ENCODE results near the gene MACROD2.

MACROD2 gene

DNA sequence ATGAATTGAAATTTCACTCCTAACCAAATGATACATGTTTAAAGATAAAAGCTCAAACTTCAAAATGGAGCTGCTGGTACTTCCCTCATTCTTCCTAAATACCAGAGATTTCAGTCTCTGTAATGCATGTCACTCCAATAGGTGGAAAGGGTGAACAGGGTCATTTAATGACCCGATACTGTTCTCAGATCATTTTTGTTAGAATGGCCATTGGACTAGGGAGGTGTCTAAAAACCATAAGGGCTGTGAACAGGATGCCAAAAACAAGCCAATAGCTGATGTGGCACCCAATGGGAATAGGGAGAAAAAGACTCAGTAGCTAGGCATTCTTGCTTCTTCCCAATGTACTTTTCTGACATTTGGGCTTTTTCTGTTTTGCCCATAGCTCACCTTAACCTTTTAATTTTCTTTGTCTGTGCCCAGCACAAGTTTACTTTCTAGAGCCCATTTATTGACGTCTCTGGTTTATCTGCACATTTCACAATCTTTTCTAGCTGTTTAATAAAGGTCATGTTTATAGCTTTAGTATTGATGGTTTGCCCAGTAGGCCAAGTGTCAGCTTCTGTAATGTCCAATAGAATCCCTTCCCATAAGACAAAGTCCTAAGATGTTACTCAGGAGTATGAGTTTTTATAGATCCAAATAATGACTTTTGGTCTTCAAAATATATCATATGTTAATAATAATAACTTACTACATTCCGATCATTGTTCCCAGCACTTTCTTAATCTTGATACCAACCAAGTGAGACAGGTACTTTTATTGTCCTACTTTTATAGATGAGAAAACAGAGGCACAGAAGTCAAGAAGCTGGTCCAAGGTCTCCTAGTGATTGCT lies 366.4 kb downstream of the MACROD2 start:
- no peak for DNase-seq (ENCODE audit: low read depth, low spot score)
- H3K4me3 ChIP-seq (ENCODE audit: low read length): no peak overlapping the region

DNA sequence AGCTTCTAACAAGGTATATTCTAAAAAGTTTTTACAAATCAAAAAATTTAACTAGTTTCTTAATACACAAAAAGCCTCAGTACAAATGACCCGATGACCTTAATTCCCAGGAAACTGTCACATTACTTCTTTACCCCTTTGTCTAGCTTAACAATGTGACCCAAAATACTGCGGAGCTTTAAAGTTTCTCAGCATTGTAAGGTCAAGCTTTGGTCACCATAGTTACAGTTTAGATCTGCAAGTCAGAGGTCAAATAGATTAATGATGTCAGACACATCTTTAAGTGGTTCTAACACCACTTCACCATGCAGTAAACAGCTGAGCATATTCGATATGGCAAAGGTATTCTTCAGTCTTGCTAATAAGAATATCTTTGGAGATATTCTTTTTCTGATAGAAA lies 378.9 kb downstream of the MACROD2 start:
- no peak overlapping the region for H3K4me3 ChIP-seq (ENCODE audit: low read length)
- no peak for DNase-seq (ENCODE audit: low read depth, low spot score)

DNA sequence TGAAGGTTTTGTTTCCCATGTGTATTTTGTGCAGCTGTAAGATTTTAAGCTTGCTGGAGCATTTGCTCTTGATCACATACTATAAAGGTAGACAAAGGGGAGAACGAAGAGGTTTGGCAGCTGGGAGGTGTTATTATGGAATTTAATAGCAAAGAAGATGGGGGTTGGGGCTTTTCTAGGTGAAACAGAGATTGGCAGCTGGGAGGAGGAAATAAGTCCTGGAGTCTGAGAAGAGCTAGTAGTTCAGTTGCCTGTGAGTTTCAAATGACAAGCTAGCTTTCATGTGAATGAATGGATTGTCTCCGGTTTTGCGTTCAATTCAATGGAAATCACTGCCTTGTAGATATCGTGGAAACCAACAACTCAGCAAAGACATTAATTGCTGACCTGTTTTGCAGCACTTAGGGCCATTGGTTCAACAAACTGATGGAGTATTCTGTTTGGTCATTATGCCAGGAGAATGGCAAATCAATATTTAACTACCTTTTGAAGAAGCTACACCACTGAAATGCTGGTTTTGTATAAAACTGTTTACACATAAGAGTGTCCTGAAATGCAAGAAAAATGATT lies 380.2 kb downstream of the MACROD2 start:
- H3K4me3 ChIP-seq (ENCODE audit: low read length): no peak overlapping the region
- no peak for DNase-seq (ENCODE audit: low read depth, low spot score)

DNA sequence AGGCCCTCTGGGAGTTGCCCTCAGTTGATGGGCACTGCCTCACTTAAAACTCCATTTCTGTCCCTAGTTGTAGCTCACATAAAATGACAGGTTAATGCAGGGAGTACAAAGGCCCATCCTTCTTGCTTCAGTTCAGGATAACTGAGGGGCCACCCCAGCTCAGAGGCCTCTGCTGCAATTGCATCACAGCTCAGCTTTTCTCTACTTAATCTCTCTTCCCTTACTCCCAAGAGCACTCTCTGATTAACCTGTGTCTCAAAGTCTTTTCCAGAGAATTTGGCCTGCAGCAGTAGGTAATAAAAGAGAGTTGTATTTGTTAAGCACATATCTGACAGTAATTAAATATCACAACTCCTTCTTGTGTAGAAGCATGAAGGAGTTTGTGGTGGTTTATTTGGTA lies 383.0 kb downstream of the MACROD2 start:
- DNase-seq (ENCODE audit: low read depth, low spot score): no peak
- no peak overlapping the region for H3K4me3 ChIP-seq (ENCODE audit: low read length)

DNA sequence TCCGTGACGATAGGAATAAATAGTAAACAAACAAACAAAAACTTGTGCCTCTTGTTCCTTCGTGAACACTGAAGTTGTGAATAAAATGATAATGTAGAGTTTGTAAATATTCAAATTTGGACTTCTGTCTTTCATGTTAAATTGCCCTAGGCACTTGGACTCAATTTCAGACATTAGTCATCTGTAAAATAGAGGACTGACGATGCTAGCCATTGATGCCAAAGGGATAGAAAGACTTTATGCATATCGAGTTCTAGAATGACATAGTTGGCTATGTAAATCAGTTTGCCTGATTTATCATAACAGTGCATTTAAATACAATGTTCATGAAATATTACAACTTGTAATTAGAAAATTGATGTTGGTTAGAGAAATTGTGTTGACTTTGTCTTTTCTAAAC lies 388.0 kb downstream of the MACROD2 start:
- H3K4me3 ChIP-seq (ENCODE audit: low read length): no peak overlapping the region
- no peak for DNase-seq (ENCODE audit: low read depth, low spot score)

DNA sequence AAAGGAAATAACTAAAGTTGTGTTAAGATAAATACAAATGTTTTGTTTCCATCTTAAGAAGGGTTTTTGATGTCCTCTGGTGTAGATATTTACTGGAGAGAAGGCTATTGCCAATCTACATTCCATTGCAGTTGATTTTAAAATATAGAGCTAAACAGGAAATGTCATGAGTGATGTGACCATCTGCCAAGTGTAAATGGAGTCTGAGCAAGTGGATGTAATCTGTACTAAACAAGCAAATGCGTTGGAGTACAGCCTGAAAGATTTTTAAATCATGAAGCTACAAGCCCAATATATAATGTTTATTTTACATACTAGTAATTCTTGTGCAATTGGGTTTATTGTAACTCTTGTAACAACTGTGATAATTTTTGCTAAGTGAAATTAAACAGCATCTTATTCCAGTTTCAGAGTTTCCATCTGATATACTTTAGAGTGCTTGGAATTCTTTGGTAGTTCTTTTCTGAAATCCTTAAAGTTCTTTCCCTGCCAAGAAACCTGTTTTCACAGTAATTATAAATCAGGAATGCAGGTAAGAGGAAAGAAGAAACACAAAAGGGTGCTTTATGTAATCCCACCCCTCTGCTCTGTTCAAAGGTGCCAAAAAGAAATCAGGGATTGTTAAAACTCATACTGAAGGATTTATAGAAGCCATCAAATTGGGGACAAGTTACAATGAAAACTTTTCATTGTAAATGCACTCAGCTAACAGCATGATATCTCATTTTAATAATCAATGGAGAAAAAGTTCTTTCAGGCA lies 389.3 kb downstream of the MACROD2 start:
- no peak overlapping the region for H3K4me3 ChIP-seq (ENCODE audit: low read length)

GRCh38 chr20:14385176-14385740 lies 389.9 kb downstream of the MACROD2 start:
- H3K4me3 ChIP-seq (ENCODE audit: low read length): no peak overlapping the region
- DNase-seq (ENCODE audit: low read depth, low spot score): no peak

More for the DNA sequence above, 389.3 kb downstream of the MACROD2 start:
- no peak for DNase-seq (ENCODE audit: low read depth, low spot score)

GRCh38 chr20:14386726-14387125 lies 391.4 kb downstream of the MACROD2 start:
- H3K4me3 ChIP-seq (ENCODE audit: low read length): no peak overlapping the region
- DNase-seq (ENCODE audit: low read depth, low spot score): no peak

DNA sequence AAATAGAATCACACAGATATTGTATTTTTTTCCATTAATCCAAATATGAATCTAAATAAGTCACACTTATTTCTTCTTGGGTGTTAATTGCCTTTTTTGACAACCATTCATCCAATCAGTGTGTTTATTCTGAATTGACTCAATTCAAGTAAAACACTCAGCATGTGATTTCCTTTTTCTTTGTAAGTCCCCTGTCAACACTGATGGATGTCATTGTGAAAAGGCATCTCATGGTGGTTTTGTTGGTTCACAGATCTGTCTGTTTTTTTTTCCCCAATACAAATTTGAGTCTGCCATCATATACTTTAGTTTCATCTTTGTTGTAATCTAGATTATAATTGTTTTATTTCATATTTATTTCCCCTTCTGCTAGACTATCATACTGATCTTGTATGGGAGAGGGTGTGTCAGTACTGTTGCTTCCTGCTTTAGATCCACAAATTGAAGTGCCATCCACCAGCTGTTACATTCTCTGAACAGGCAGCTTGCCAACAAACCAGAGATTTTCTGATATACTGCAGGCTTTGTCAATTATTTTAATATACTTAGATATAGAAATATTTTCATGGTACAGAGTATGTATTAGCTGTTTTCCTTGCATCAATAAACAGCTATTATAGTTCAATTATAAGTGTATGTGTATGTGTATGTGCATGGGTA lies 406.3 kb downstream of the MACROD2 start:
- DNase-seq (ENCODE audit: low read depth, low spot score): no peak
- no peak overlapping the region for H3K4me3 ChIP-seq (ENCODE audit: low read length)

DNA sequence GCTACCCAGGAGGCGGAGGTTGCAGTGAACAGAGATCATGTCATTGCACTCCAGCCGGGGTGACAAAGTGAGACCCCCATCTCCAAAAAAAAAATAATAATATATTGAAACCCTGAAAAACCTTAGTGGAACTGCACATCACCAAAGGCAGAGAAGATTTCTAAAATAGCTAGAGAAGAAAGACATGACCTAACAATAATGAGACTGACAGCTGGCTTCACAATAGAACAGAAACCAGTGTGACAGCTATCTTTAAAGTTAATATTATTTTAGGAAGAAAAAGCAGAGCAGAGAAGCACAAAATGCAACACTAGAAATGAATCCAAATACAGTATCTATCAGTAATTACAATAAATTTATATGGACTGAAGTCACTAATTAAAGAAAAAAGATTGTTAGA lies 409.2 kb downstream of the MACROD2 start:
- H3K4me3 ChIP-seq (ENCODE audit: low read length): no peak overlapping the region
- no peak for DNase-seq (ENCODE audit: low read depth, low spot score)

GRCh38 chr20:14406495-14406894 lies 411.2 kb downstream of the MACROD2 start:
- DNase-seq (ENCODE audit: low read depth, low spot score): no peak
- H3K4me3 ChIP-seq (ENCODE audit: low read length): no peak overlapping the region

- no peak for DNase-seq (ENCODE audit: low read depth, low spot score)
- no peak overlapping the region for H3K4me3 ChIP-seq (ENCODE audit: low read length)
Observed at GRCh38 chr20:14407336-14407735, 412.0 kb downstream of the MACROD2 start.

DNA sequence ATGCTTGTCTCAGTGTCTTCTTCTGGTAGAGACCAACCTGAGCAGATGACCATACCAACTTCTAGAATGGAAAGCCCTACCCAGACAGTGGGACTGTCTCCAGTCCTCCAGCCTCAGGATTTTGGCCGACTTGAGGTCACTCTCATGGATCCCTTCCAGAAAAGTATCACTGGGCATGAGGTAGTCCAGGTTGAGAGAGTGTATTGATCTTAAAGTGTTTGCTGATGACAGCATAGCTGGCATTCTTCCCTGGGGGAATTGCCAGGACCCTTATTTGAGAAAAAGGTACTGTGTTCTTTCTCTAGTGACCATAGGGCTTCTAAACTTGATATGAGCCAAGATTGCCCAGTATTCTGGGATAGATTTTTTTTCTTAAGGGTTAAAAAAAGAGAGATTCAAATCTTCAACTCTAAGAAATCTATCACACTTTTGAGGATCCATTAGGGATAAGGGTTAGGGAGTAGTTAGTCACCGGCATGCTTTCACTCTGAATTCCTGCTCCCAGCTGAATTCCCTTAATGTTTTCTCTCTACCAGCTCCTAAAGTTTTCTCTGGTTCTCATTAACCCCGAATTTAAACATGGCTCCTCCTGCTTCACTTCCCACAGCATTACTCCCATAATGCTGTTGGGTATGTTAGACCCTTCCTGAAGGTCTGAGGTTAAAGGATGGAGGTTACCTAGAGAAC lies 415.7 kb downstream of the MACROD2 start:
- no peak for DNase-seq (ENCODE audit: low read depth, low spot score)
- H3K4me3 ChIP-seq (ENCODE audit: low read length): no peak overlapping the region

DNA sequence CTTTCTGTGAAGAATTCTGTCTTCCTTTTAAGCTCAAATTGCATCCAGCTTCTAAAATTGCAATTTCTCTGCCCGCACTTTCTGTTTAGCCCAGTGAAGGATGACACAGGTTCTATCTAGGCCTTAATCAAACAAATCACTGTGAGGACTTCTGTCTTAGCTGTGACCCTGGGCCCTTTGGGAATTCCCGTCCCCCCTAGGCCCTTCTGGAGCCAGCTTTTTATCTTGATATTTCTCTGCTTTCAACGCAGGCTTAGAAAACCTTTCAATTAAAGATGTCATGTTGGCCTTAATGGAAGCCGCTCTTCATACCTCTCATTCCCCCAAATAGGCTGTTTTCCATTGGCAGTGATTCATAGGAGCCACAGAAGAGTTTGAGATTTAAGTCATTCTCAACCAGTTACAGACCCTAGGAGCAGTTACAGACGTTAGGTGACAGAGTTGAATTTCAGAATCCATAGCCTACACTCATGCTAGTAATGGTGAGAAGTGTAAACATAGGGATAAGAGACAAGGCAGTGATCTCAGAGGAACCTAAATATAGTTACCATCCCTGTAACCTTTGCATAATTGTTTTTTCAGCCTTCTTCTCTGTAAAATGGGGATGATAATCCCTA lies 416.9 kb downstream of the MACROD2 start:
- no peak overlapping the region for H3K4me3 ChIP-seq (ENCODE audit: low read length)
- no peak for DNase-seq (ENCODE audit: low read depth, low spot score)

DNA sequence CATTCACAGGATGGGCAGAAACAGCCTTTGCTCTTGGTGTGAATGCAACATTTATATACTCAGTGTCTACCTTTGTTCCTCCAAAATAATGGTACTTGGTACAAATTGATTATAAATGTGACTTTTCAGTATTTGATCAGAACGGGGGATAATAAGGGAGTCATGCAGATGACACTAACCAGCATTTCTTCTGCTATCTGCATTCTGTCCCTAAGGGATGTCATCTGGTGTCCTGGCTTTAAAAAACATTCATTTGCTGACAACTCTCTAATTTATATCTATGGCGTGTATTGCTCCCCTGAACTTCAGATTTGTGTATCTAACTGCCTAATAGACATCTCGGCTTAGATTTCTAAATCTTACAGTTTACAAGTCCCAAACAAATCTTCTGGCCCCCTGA lies 418.5 kb downstream of the MACROD2 start:
- no peak for DNase-seq (ENCODE audit: low read depth, low spot score)

GRCh38 chr20:14414560-14414959 lies 419.2 kb downstream of the MACROD2 start:
- DNase-seq (ENCODE audit: low read depth, low spot score): no peak
- H3K4me3 ChIP-seq (ENCODE audit: low read length): no peak overlapping the region

More for the DNA sequence above, 418.5 kb downstream of the MACROD2 start:
- H3K4me3 ChIP-seq (ENCODE audit: low read length): no peak overlapping the region

GRCh38 chr20:14415467-14415866 lies 420.2 kb downstream of the MACROD2 start:
- no peak for DNase-seq (ENCODE audit: low read depth, low spot score)
- no peak overlapping the region for H3K4me3 ChIP-seq (ENCODE audit: low read length)

- no peak overlapping the region for H3K4me3 ChIP-seq (ENCODE audit: low read length)
- no peak for DNase-seq (ENCODE audit: low read depth, low spot score)
Observed at GRCh38 chr20:14418376-14418775, 423.1 kb downstream of the MACROD2 start.

Measured in Jurkat, Clone E6-1 (cell line).